Upper lobe of left lung (tissue), 4 donors: ENCODE measurements around the gene UPK1A.

Experiments
- CTCF ChIP-seq, 6 experiments: fragments of 450-650 bp in 4 of 6; fragments of 200-600 bp in 2 of 6; sonication (generic) in 2 of 6; IDR thresholded peaks; one replicate each; pipeline ENCODE4 v1.5.1; 2016 to 2019; ENCODE audit warnings: antibody characterized with exemption in 6 of 6
- POLR2AphosphoS5 ChIP-seq, 2 donors: sonication (generic); formaldehyde crosslinking; IDR thresholded peaks; one replicate each; pipeline ENCODE4 v1.5.1; 2017; ENCODE audit warnings: antibody characterized with exemption in 2 of 2

DNA sequence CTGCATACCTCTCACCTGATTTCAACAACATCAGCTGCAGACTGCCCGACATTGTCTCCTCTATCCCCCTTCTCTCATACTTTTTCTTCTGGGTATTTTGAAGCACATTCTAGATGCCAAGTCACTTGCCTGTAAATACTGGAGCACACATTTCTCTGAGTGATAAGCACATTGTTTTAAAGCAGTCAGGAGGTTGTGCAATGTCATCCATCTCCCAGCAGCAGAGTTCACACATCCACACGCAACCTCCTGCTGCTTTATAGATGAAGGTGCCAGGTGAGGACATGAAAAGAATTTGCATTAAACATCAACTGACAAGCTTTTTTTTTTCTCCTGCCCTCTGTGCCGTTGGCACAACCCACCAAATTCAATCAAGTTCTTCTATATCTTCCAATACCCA is 5.5 kb downstream of the UPK1A start:
- no peak for TF ChIP-seq CTCF (IDR thresholded peaks at IDR 0.05)
- TF ChIP-seq POLR2AphosphoS5 (IDR thresholded peaks at IDR 0.05) = no peak
